ENCODE measurements around the gene OSBPL9.
"Not testable (repeated sequence)": the region's sequence is repeated elsewhere in the genome, so short reads cannot be mapped to it uniquely, and the experiment has no call there.

The OSBPL9 gene

DNA sequence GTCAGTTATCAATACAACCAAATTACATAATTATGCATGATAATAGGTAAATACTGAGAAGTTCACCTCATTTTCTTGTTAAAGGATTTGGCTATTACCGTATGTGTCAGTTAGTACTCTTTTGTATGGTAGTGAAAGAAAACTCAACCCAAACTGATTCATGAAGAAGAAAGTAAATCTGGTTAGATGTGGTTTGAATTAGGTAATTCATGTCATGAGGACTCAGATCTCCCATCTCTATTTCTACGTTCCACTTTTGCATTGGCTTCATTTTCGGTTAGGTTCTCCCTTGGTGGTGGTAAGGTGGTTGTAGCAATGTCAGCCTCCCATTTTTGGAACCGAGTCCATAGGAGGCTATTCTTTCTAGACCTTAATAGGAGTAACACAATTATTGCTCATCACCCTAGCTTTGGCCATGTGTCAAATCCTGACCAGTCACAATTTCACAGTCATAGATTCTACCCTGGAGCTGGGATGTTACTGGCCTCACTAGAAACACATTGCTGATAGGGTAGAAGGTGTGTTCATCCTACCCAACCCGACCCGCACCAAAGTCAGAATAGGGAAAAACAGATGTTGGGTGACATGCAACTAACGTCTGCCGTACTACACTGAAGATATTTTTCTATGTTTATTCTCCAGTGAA is 97.6 kb downstream of the OSBPL9 start:
- no peak for DNase-seq

GRCh38 chr1:51715369-51715768 is 98.5 kb downstream of the OSBPL9 start:
- DNase-seq, result no peak

GRCh38 chr1:51716746-51717145 is 99.9 kb downstream of the OSBPL9 start:
- no peak for DNase-seq

DNA sequence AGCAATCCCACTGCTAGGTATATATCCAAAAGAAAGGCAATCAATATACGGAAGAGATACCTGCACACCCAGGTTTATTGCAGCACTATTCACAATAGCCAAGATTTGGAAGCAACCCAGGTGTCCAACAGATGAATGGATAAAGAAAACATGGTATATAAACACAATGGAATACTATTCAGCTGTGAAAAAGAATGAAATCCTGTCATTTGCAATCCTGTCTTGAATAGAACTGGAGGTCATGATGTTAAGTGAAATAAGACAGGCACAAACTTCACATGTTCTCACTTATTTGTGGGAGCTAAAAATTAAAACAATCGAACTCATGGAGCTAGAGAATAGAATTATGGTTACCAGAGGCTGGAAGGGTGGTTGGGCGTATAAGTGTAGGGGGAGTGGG is 101.0 kb downstream of the OSBPL9 start:
- DNase-seq, result no peak

DNA sequence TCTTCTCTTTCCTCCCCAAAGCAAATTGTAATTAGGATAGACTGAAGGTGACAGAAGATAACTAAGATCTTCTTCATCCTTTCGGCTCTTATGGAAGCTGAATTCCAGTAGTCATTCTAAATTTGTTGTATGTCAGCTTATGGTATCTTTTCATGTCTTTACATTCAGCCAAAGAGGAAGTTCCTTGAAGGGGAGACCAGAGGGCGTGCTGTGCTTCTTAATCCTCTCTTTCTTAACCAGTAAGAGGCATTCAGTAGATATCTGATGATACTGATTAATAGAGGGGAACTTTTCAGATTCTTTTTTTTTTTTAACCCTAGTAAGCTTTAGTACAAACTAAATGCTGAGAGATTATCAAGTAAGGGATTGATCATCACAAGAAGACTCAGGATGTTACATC is 102.3 kb downstream of the OSBPL9 start:
- no peak for DNase-seq

- DNase-seq, result no peak
Observed at GRCh38 chr1:51724797-51725196, 107.9 kb downstream of the OSBPL9 start.

- no peak for DNase-seq
Observed at GRCh38 chr1:51726051-51726450, 109.2 kb downstream of the OSBPL9 start.

DNA sequence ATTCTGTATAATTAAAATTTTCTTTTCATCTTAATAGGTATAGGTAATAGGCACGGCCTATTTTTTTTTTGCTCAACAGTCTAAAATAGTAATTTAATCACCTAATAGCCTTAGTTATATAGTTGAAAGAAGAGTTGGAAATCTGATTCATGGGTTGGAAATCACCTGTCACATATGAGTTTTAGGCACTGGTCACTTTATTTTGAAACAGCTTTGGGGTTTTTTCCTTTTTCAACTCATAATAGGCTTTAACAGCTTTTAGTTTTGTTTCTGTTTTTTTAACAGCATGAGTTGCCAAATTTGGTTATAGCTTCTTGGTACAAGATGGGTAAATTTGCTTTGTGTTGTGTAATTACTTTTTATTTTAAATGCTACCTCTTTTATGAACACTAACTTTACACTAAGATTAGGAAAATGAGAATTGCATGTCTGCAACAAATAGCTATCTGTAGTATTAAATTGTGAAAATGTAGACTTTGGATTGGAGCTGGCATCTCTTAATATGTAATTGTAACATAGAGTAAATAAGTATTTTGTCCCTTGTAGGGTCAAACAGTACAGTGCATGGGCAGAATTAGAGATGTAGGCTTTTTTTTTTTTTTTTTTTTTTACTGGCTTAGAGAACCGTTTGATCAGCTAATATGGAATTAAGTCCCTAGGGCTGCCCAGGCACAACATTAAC is 109.8 kb downstream of the OSBPL9 start:
- DNase-seq, result no peak

DNA sequence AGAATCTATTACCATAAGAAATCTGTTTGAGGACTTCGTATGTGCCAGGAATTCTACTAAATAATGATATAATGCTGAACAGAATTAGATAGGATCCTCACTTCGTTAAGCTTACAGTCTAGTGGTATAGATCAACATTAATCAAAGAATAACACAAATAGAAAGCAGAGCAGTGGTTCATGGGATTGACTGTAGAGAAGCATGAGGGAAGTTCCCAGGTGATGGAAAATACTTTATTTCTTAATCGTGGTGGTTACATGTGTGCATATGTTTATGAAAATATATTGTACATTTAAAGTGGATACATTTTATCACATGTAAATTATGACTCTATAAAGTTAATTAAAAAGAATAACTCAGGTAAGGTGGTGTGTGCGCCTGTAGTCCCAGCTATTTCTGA is 110.5 kb downstream of the OSBPL9 start:
- no peak for DNase-seq

DNA sequence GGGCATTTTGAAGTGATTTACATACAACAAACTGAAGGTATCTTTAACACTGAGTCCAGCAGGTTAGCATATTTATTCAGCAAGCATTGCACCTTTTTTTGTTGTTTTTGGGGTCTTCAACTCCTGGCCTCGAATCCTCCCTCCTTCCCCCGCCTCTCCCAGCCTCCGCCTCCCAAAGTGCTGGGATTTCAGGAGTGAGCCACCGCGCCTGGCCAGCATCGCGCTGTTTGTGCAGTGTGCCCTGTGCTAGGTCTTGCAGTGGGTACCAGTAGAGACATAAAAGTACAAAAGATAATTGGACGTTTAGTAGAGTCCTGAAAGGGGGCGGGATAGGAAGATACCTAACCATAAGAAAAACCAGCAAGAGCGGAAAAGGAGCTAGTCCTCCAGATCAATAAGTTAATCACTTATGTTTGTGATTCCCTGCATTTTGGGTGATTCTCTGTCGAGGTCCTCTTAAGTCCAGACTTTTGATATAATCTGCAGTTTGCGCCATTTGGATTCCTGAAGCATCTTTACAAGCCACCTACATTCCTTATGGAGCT is 111.8 kb downstream of the OSBPL9 start:
- DNase-seq, result no peak

DNA sequence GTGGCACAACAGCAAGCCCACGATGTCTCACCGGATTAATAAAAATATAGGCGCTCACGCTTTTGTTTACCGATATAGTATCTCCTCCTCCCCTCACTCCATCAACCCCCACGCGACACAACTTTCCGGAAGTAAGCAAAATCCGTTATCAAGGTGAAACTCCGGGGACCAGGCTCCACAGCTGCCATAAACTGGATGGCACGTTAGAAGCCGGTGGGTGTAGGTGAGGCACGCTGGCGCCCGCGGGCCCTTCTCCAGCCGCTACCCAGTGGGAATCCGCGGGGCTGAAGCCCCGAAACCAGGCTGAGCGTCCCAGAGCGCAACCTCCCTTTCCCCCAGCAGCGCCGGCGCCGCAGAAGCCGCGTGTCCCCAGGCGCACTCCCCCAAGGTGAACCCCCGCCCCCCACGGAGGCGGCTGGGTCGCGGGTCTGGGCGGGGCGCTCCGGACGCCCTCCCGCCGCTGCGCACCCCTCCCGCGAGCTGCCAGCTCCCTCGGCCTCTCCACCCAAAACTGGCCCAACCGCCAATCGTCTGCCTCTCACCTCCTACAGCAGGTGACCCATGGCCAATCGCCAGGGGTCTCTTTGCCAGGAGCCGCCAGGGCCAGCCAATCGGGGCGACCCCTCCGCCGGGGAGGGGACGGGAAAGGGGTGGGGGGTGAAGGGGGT is 112.4 kb downstream of the OSBPL9 start:
- peak; percentile 88 to 95 (median 90) for DNase-seq

DNA sequence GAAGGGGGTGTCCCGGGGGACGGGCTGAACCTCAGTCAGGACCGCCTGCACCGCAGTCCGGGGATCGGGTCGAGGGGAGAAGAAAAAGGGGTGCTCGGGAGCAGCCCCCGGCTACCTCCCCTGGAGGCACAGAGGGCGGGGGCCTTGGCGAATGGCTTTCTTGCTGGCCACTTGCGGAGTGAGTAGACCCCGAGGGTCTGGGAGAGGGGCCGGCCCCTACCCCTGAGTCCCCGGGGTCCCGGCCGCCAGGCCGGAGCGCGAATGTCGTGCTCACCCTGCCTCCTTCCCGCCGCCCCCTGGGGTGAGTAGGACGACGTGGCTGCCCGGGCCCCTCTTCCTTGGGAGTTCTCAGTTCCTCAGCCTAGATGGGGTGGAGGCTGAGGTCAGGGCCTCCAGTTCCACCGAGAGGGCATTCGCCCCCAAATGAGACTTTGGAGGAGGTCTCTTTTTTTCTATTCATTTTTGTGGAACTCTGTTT is 113.0 kb downstream of the OSBPL9 start:
- DNase-seq, result no peak

DNA sequence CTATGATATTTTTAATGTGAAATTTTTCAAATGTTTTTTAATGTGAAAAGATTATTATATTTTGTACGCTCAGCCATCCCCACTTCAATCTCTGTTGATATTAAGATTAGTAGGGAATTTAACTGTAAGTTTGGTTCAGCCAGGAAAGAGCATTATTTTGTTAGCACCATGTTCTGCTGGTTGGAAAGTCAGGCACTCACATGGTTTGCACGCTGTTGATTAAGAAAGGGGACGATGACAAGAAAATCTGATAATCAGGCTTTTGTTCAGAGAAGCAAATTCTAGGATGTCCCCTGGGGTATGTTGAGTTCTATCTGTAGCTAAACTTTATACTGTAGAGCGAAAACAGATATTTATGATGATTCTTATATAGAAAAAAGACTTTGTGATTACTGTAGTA is 115.1 kb downstream of the OSBPL9 start:
- no peak for DNase-seq

GRCh38 chr1:51732701-51733425 is 116.0 kb downstream of the OSBPL9 start:
- DNase-seq, result no peak

DNA sequence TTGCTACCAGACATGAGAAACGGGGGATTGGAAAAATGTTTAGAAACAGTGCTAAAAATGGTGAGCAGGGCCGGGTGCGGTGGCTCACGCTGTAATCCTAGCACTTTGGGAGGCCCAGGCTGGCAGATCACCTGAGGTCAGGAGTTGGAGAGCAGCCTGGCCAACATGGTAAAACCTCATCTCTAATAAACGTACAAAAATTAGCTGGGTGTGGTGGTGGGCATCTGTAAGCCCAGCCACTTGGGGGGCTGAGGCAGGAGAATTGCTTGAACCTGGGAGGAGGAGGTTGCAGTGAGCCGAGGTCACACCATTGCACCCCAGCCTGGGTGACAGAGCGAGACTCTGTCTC is 116.5 kb downstream of the OSBPL9 start:
- DNase-seq, result not testable (repeated sequence)

GRCh38 chr1:51733793-51734522 is 117.1 kb downstream of the OSBPL9 start:
- no peak for DNase-seq

DNA sequence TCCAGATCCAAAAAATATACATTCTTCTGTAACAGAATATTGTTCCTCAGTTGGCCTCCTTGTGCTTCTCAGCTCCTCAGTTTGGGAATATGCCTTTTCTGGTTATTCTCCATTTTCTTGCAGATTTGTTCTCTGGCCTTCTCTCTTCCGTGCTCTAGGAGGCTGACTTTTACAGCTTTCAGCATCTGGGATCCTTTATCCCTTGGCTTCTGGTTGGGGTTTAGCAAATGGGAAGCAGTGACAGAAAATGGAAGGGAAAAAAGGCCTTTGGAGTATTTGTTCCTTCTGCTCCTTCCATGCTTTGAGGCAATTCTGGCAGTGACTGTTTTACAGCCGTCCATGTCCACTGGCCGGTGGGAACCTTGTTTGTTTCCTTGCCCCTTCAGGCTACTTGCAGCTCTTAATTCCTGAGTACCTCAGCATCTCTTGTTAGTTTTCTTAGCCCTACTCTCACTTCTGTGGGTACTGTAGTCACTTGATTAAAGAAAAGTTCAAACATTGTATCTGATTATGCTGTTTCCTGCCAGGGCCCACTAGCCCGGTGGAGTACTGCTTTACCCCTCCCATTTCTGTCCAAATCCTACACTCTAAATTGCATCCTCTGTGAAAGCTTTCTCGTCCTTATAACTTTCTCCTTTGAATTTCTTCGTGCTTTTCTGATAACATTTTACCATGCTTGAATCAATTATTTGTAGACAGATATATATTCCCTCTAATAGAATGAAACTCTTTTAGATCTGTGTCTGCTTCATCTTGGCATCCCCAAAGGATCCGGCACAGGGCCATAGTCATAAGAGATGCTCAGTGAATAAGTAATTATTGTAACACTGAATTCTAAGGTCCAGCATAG is 118.2 kb downstream of the OSBPL9 start:
- DNase-seq, result no peak

- no peak for DNase-seq
Observed at GRCh38 chr1:51735746-51736254, 118.9 kb downstream of the OSBPL9 start.

DNA sequence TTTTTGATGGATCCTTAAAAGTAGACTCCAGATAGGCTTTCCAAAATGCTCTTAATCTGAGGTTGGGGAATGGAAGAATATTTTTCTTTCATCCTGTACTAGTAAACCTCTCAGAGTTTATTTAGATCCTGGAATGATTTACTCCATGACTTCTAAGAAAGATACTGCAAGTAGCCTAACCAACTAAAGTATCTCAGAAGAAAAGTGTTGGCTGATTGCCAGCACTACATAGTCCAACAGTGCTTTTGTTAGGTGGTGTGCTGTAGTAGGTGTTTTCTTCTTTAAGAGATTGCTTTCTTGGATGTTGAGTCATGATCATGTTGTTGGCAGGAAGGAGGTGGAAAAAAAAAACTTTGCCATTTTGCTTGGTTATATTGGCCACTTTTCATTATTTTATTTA is 119.8 kb downstream of the OSBPL9 start:
- no peak for DNase-seq

GRCh38 chr1:51738681-51739080 is 121.8 kb downstream of the OSBPL9 start:
- no peak for DNase-seq

- DNase-seq, result no peak
Observed at GRCh38 chr1:51740652-51741051, 123.8 kb downstream of the OSBPL9 start.

Data from T-helper 1 cell (primary cell).